Eye (tissue), 1 donor: Measurements from ENCODE around the gene SACM1L.
"Not testable (repeated sequence)": the region's sequence is repeated elsewhere in the genome, so short reads cannot be mapped to it uniquely, and the experiment has no call there.

Experiments
- DNase-seq: peaks from one replicate; pipeline ENCODE4 v3.0.0-alpha.2; 2015

The SACM1L gene

DNA sequence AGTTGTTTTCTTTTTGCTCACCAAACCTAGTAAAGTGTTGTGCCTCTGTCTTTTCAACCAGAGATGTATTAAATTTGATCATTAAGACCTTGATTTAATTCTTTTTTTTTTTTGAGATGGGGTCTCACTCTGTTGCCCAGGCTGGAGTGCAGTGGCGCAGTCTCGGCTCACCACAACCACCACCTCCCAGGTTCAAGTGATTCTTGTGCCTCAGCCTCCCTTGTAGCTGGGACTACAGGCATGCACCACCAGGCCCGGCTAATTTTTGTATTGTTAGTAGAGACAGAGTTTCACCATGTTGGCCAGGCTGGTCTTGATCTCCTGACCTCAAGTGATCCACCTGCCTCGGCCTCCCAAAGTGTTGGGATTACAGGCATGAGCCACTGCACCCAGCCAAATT is 6.0 kb downstream of the SACM1L start:
- not testable (repeated sequence) for DNase-seq

DNA sequence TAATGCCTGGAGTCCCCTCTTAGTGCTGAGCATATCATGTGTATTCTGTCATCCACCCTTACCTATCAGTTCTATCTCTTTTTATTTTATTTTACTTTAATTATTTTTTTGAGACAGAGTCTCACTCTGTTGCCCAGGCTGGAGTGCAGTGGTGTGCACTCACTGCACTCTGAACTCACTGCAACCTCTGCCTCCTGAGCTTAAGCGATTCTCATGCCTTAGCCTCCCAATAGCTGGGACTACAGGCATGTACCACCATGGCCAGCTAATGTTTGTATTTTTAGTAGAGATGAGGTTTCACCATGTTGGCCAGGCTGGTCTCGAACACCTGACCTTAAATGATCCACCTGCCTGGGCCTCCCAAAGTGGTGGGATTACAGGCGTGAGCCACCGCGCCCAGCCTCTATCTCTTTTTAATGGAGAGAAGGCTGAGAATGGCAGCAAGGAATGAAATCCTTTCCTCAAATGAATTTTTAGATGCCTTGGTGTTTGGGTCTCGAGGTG is 11.4 kb downstream of the SACM1L start:
- DNase-seq, result no peak

DNA sequence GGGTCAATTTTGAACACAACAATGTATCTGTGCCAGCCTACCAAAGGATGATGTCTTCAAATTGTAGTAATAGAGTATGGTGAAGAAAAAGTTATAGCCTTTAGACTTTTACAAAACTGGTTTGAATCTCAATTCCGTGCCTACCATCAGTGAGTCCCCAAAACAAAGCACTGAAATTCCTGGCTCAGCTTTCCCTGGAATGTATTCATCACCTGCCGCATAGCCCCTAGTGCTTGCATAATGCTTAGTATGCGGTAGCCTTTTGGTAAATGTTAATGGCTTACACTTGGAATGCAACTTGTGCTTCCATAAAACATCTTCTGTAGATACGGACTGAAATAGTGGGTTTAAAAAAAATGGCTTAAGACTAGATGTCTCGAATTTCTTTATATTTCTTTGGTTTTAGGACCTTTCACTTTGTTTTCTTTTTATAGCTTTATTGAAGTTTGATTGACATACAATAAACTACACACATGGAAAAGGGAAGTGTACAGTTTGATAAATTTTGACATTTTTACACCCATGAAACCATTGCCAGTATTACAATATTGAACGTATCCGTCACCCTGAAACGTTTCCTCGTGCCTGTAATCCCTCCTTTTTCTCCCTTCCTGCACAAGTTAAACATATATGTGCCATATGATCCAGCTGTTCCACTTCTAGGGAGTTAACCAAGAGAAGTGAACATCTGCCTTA is 12.1 kb downstream of the SACM1L start:
- no peak for DNase-seq

DNA sequence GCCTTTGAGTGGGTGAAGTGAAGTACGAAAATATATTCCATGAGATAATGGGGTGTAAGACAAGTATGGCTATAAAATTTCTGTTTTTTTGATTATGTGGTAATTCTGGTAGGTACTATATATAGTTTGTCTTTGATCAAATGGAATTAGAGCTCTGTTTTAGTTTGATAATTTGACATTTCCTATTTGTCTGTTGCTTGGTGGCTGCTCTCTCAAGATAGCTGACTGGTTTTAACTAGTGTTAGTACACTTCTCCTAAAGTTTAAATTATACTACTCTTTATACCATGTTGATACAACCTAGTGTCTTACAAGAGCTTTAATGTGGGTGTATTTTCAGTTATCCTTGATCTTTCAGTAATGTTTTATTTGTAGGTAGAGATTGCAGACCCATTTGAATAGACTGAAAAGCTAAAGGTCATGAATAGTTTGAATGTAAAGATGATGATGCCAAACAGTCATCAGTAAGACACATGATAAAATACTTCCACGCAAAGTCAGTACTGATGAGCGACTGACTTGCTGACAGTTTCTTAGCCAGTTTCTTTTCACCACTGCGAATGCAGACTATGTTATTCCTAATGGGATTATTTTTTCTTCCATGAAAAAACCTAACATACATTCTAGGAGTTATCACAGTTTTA is 15.2 kb downstream of the SACM1L start:
- DNase-seq, result no peak

DNA sequence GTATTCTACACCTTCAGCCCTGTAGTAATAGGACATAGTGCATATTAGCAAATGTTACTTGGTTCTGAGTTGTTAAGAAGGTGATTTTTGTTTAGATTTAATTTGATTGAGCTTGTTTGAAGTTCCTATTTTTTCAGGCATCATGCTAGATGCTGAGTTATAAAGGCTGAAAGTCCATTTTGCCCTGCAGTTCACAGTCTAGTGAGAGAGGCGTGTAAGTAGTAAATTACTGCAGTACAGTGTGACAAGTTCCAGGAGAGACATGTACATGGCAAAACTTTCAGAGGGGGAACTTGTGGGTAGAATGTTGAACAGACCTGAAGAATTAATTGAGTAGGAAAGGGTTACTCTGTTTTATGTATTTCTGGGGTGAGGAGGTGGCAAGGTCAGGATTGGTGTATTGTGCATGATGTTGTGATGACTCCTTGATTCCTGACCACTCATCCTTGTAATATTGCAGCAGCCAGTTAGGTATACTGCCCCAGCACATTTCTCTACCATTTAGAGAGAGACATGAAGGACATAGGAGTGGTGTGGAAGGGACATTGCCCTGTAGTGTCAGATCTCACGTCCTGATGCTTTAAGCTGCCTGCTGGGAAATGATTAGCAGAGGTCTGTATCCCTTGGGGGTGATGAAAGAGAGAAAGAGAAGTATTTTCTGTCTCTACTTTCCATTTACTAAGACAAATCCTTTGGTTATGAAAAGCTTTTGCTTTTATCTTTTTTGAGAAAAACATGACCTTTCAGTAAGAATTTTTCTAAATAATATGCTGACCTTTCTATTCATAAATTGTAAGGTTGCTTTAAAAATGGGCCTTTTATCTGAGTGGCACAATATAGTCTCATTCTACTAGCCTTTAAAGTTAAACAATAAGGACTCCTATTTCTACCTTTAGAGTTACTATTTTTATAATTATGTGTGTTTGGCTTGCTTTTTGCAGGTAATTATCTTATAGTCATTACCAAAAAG is 16.9 kb downstream of the SACM1L start:
- DNase-seq, result no peak

DNA sequence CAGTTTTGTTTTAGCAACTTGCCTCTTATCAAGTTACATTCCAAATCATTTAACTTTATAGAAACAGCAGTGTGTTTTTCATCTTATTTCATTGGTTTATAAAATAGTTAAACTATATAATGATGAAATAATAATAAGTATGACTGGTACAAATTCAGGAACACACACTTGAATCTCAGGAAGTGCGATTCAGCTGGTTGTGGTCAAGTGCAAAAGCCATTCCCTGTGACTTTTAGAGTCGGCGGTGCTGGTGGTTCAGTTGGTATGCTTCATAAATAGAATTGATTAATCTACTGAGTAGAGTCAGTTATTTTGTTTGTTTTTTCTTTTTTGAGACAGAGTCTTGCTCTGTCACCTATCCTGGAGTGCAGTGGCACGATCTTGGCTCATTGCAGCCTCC is 22.7 kb downstream of the SACM1L start:
- DNase-seq, result no peak

DNA sequence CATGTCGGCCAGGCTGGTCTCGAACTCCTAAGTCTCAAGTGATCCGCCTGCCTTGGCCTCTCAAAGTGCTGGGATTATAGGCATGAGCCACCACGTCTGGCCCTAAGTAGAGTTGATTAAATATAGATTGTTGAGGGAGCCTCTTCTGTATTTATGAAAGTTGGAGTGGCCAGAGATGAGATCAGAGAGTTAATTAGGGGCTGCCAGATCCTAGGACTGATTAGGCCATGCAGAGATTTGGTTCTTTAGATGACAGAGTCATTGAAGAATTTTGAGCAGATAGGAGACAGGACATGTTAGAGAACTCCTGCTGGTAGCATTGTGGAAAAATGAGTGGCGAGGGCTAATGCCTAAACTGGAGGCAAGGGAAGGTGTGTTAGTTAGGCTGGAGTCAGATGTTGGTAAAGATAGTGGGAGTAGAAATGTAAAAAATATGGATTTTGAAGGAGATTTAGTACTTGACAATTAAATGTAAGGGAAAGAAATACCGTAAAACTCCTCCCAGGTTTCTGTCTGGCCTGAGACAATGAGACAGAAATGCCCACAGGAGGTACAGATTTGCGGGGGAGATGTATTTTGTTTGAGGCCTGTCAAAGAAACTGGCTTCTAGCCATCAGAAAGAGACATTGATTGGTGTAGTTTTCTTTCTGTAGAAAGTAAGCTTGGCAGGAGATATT is 23.4 kb downstream of the SACM1L start:
- DNase-seq, result peak; percentile 4

DNA sequence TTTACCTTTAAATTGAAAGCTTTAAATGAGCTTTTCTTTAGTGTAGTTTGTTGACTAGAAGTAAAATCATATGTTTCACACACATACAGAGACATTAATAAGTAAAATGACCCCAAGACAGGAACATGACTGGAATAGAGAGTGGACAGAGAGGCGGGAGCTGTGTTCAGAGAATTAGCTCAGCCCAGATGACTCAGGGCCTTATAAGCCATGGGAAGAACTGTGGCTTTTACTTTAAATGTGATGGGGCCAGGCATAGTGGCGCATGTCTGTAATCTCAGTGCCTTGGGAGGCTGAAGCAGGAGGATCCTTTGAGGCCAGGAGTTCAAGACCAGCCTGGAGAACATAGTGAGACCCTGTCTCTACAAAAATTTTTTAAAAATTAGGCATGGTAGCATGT is 26.7 kb downstream of the SACM1L start:
- no peak for DNase-seq

DNA sequence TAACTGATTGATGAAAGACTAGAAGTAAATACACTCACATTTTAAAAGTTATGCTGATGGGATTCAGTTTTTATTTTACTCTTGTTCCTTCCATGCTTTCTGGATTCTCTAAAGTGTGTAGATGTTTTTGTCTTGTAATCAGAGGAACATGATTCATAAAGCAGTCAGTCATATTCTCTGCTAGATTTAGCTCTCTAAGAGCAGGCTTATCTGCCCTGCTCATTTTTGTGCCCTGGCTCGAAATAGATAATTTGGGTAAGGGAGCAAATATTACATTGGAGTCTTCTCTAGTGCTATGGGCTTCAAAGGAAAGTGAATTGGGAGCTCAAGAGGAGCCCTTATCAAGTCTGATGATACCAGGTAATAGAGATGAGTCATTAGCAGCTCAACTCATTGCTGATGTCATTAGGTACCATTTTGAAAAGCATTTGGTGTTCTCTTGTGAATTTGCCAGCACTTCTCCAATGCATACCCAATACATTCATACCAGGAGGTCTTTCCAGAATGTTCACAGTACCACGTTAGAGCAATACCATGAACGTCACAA is 27.7 kb downstream of the SACM1L start:
- DNase-seq, result no peak

DNA sequence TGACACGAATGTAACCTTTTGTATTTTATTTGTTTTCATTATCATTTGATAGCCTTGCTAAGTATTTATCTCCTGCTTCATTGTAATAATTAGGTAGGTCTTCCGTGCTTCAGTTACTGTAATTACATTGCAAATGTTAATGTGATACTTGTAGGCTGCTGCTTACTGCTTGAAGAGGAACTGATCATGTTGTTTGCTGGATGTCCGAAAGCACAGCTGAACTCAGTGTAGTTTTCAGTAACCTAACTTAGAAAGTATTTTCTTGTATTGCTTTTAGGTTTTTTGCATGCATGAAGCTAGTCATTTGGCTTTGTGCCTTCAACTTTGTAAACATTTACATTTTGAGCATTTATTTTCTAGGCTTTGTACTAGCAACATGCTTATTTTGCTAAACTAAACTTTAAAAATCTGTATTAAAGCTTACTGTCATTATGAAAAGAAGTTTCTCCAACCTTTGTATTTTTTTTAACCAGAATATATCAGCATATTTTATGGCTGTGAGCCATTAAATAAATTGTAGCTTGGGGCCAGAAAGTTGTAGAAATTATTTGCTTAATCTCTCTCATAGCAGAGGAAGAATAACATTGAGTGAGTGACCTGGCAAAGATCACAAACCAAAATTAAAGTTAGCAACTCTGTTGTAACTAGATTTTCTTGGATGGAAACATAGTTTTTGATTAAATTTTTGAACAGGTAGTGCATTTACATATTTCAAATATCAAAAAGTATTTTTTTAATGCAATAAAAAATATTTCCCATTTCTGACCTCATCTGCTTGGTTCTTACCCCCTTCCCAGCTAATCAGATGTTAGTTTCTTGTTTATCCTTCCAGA is 30.7 kb downstream of the SACM1L start:
- DNase-seq, result peak; percentile 7

DNA sequence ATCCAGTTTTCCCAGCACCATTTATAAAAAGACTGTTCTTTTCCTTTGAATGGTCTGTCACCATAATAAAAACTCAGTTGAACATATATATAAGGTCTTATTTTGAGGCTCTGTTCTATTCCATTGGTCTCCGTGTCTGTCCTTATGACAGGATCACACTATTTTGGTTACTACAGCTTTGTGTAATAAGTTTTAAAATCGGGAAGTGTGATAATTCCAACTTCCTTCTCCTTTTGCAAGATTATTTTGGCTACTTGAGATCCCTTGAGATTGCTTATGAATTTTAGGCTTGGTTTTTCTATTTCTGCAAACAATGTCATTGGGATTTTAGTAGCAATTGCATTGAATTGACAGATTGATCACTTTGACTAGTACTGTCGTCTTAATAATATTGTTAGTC is 35.7 kb downstream of the SACM1L start:
- no peak for DNase-seq

DNA sequence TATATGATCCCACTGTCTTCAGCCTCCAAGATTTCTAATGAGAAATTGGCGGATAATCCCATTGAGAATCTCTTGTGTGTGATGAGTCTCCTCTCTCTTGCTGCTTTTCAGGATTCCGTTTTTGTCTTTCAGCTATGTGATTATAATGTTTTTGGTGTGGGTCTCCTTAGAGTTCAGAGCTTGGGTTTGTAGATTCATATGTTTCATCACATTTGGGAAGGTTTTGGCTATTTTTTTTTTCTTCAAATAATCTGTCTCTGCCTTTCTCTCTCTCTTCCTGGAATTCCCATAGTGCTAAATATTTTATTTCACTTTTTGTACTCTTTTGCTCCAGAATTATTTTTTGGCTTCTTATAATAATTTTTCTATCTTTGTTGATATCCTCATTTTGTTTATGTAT is 40.4 kb downstream of the SACM1L start:
- no peak for DNase-seq

DNA sequence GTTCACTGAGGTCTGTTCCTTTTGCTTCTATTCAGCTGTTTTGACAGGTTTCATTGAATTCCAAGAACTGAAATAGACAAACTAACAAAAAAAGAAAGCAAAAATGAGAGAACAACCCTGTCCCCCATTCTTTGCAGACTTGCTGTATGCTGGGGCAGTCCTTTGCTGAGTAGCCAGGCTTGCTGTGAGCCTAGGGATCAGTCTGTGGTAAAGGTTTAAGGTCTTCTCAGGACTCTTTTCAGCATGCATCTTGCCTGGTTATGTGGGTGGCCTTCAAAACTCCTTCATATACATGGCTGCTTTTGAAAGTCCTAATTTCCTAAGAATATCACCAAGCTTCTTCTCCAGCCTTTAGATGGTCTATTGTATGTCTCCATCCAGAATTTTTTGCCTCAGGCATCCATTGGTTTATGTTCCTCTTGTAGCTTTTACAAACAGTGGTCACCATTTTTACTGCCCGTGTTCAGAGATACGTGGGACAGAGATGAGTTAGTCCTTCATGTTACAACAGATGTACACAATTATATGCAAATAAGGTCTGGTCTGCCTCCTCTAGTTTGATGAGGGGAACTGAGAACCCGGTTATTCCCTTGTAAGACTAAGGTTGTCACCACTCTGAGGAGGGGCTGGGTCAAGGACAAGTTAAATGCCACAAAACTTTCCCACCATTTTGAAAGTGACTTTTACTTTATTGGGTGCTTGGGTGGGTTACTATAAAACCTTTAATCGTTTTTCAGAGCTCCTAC is 41.4 kb downstream of the SACM1L start:
- DNase-seq, result no peak

DNA sequence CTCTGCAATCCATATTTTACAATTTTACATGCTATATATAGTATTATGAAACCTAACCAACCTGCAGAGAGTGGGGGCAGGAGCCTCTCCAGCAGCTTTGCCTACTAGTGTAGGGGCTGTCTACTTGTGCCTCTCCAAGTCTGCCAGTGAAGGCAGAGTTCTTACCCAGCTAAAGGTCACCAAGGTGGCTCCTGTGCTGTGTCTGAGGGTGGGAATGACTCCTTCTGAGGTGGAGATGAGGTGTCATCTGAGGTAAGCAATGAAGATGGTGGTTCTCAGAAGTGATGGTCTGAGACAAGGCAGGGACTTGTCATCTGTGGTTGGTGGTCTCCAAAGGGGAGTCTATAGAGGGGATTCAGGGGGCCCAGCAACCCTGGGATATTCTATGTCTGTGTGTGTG is 47.5 kb downstream of the SACM1L start:
- no peak for DNase-seq

DNA sequence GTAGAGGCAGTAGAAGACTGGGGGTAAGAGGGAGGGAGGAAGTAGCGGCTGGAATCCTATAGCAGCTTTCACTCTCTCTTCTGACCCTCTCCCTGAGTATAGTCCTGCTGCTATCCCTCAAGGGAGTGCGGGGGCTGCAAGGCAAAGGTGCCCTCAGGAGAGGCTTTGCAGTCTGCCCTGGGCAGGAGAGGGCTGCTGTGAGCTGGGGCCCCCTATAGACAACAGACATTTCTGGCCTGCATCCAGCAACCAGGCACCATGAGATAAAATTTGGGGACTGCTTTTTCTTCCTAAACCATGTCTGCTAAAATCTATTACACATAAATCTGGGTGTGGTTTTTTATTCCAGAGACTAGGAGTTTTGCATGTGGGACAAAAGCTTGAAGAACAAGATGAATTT is 48.0 kb downstream of the SACM1L start:
- no peak for DNase-seq

DNA sequence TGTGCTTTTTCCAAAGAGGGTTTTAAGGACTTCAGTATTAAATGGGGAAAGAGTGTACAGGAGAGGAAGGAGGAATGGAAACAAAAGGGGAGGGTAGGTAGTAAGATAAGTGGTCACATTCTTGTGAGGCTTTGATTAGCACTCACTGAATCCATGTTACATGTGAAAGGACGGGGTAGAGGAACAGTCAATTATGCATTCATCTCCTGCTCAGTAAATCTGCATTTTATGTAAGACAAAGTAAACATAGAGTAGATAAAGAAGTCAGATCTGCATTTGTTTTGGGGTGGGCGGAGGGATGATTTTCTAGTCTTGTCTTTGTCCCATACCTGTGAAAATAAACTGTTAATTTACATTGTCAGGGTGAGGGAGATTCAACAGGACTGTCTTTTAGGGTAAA is 50.8 kb downstream of the SACM1L start:
- DNase-seq, result no peak

DNA sequence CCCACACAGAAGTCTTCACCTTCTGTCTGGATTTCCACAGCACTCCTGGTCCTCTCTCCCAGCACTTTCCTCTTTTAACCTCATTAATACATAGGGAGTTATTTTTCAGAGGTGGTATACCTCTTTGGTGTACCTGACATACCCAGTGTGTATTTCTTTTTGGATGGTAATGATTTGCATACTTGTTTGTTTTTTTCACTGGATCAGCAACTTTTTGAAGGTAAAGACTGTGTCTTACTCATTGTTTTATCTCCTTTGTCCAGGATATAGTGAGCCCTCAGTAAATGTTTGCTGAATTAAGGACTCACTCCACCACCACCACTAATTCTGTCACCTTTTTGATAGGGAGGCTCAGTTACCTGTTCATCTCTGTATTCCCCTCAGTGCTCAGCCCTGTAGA is 52.1 kb downstream of the SACM1L start:
- DNase-seq, result no peak

DNA sequence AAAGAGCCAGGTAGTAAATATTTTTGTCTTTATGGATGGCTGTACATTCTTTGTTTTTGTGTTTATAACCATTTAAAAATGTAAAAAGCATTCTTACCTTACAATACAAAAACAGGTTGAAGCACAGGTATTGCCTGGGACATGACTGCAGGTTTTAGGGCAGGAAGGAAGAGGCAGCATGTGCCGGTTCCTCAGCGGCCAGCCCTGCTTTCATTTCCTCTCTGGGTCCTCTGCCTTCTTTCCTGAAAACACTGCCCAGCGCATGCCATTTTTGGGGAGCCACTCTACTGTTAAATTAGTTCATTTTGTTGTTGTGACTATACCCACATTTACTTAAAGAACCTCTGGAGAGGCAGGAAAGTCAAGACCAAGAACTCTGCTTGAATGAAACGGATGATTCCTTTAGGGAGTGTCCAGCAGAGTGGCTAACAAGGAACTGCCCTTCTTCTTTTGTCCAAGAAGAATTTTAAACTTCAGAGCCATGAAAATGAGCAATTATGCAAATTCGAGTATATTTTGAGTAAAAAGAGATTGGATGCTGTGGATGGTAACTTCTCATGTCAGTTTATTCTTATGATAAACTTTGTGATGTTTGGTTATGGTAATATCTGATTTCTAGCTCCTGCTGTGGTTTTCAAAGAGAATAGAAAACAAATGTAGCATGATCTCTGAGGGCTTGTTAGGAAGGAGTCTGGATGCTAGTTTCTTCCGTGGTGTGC is 52.7 kb downstream of the SACM1L start:
- DNase-seq, result no peak

DNA sequence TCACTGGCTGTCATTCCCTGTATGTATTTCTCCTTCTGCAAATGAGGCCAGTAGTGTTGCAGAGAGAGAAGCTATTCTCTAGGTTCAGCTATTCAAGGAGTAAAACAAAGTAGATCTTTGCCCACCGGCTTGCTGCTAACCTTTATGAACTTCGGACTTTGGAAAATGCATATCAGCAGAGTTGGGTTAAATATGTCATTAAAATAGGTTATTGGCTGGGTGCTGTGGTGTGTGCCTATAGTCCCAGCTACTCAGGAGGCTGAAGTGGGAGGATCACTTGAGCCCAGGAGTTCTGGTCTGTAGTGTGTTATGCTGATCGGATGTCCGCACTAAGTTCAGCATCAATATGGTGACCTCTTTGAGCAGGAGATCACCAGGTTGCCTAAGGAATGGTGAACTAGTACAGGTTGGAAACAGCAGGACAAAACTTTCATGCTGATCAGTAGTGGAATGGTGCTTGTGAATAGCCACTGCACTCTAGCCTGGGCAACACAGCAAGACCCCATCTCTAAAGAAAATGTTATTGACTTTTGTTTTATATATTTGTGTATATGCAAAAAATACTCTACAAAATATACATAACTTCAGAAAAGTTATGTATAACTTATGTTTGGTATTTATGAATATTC is 53.4 kb downstream of the SACM1L start:
- DNase-seq, result no peak
